ENCODE measurements around the gene C19orf38. TPM values are rescaled to one million over a fixed set of nuclear protein-coding genes. Genes with fewer than 3 reads are reported as not detected.
"Not testable (repeated sequence)": the region's sequence is repeated elsewhere in the genome, so short reads cannot be mapped to it uniquely, and the experiment has no call there.

Gene C19orf38
- total RNA-seq, 1 experiment from 2014 or later = not detected

DNA sequence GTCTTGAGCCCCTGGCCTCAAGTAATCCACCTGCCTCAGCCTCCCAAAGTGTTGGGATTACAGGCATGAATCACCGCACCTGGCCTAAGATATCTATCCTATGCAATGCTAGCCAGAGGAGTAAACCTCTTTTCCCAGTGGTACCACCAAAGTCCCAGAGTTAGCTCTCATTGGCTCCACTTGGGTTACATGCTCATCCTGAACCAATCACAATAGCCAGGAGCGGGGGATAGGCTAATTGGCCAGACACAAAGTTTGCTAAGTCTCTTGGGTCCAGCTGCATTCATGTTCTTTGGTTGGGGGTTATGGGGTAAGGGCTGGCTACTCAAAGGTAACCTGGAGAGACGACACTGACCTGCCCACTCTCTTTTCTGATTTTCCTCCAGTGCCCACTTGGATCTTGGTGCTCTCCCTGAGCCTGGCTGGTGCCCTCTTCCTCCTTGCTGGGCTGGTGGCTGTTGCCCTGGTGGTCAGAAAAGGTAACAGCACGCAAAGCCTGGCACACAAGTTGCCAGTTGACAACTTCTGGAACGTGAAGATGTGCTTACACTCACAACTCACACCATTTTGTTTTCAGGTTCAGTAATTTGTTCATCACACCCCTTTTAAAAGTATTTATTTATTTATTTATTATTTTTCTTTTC is 7.8 kb downstream of the C19orf38 start:
- no CpG with 5 or more reads among the region's 5 CpGs for WGBS (ENCODE audit: extremely low coverage, insufficient read length, low lambda C conversion rate)
- peaks cover 0 to 7% of the 10 kb centered on the region in 2 experiments; a peak in 1 of 4 replicates for H3K4me1 Mint-ChIP-seq
- H3K79me2 ChIP-seq (ENCODE audit: insufficient read depth, low read length) = no peaks in the 10 kb centered on the region
- H3K9me3 Mint-ChIP-seq = no peaks in the 10 kb centered on the region
- no peak overlapping the region for H3K18ac ChIP-seq (ENCODE audit: insufficient read length, low read depth, low read length)
- H3K23me2 ChIP-seq (ENCODE audit: insufficient read length, low read depth, low read length, poor library complexity, severe bottlenecking) = no peaks in the 10 kb centered on the region
- H2AK5ac ChIP-seq (ENCODE audit: insufficient read length, low read length) = no peak overlapping the region
- no peak overlapping the region for H3K9ac ChIP-seq (ENCODE audit: extremely low read depth, insufficient read length, low read length)
- no peak overlapping the region for H2BK15ac ChIP-seq (ENCODE audit: low read depth, low read length)
- H2BK5ac ChIP-seq (ENCODE audit: insufficient read length, low read length) = no peak overlapping the region
- H3K4me3 Mint-ChIP-seq = no peak overlapping the region
- no peak overlapping the region for H3K4me2 ChIP-seq (ENCODE audit: insufficient read depth, insufficient read length, low read length)
- no peak overlapping the region for H2BK12ac ChIP-seq (ENCODE audit: insufficient read length, low read depth, low read length)
- no peaks in the 10 kb centered on the region for H3K79me1 ChIP-seq (ENCODE audit: insufficient read depth, low read depth, low read length, poor library complexity, severe bottlenecking)
- no peaks in the 10 kb centered on the region for H3K27me3 ChIP-seq (ENCODE audit: insufficient read depth, low read length)
- peaks cover 8% of the 10 kb centered on the region for H3K27me3 Mint-ChIP-seq (ENCODE audit: low read depth)
- H3K14ac ChIP-seq (ENCODE audit: insufficient read depth, low read length) = no peak overlapping the region
- no peaks in the 10 kb centered on the region for H4K20me1 ChIP-seq (ENCODE audit: control insufficient read depth, insufficient read depth, insufficient read length)
- no peak overlapping the region for H3K23ac ChIP-seq (ENCODE audit: insufficient read length, low read depth, low read length)
- peak; percentile 77 for DNase-seq
- H2BK20ac ChIP-seq (ENCODE audit: low read depth, low read length, poor library complexity, severe bottlenecking) = no peak overlapping the region
- no peak overlapping the region for H3T11ph ChIP-seq (ENCODE audit: low read length)
- no peak overlapping the region for H4K8ac ChIP-seq (replicated peaks; ENCODE audit: insufficient read length, low read depth, low read length)
- no peak overlapping the region for H3K27ac ChIP-seq (ENCODE audit: insufficient read length, low read depth, low read length)
- no peaks in the 10 kb centered on the region for H3K9me3 ChIP-seq (ENCODE audit: control insufficient read depth, low read depth, low read length)
- H3K56ac ChIP-seq (ENCODE audit: insufficient read length, low read depth, low read length) = no peak overlapping the region
- H2BK120ac ChIP-seq (ENCODE audit: low read depth, low read length, poor library complexity, severe bottlenecking) = no peak overlapping the region
- H3K27ac Mint-ChIP-seq = no peak overlapping the region
- TF ChIP-seq, protein P1, sequence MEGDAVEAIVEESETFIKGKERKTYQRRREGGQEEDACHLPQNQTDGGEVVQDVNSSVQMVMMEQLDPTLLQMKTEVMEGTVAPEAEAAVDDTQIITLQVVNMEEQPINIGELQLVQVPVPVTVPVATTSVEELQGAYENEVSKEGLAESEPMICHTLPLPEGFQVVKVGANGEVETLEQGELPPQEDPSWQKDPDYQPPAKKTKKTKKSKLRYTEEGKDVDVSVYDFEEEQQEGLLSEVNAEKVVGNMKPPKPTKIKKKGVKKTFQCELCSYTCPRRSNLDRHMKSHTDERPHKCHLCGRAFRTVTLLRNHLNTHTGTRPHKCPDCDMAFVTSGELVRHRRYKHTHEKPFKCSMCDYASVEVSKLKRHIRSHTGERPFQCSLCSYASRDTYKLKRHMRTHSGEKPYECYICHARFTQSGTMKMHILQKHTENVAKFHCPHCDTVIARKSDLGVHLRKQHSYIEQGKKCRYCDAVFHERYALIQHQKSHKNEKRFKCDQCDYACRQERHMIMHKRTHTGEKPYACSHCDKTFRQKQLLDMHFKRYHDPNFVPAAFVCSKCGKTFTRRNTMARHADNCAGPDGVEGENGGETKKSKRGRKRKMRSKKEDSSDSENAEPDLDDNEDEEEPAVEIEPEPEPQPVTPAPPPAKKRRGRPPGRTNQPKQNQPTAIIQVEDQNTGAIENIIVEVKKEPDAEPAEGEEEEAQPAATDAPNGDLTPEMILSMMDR (conservative IDR thresholded peaks at IDR 0.05) = peak; percentile 74
- no peak overlapping the region for H3K4ac ChIP-seq (ENCODE audit: low read depth, low read length)
- no peaks in the 10 kb centered on the region for H3K36me3 Mint-ChIP-seq (ENCODE audit: insufficient read depth in 1 of 3, low read depth in 3 of 3)
- H4K91ac ChIP-seq (ENCODE audit: insufficient read length, low read depth, low read length) = no peak overlapping the region
- H2AFZ ChIP-seq (ENCODE audit: low read length) = no peak overlapping the region
- H4K5ac ChIP-seq (ENCODE audit: insufficient read length, low read depth, low read length) = no peak overlapping the region
- no peaks in the 10 kb centered on the region for H3K4me1 ChIP-seq (ENCODE audit: insufficient read depth, low read length)

- H3K9me3 ChIP-seq (ENCODE audit: control insufficient read depth, low read depth, low read length); H2AFZ ChIP-seq (ENCODE audit: low read length); H3K18ac ChIP-seq (ENCODE audit: insufficient read length, low read depth, low read length); H4K5ac ChIP-seq (ENCODE audit: insufficient read length, low read depth, low read length); H2BK20ac ChIP-seq (ENCODE audit: low read depth, low read length, poor library complexity, severe bottlenecking); H3K4me3 Mint-ChIP-seq; H3K4me2 ChIP-seq (ENCODE audit: insufficient read depth, insufficient read length, low read length); H3T11ph ChIP-seq (ENCODE audit: low read length); H3K27me3 Mint-ChIP-seq (ENCODE audit: low read depth); H3K4ac ChIP-seq (ENCODE audit: low read depth, low read length); H3K14ac ChIP-seq (ENCODE audit: insufficient read depth, low read length); H3K27ac ChIP-seq (ENCODE audit: insufficient read length, low read depth, low read length); H3K4me1 Mint-ChIP-seq; H2BK120ac ChIP-seq (ENCODE audit: low read depth, low read length, poor library complexity, severe bottlenecking); H3K79me1 ChIP-seq (ENCODE audit: insufficient read depth, low read depth, low read length, poor library complexity, severe bottlenecking); H2BK5ac ChIP-seq (ENCODE audit: insufficient read length, low read length); H3K4me1 ChIP-seq (ENCODE audit: insufficient read depth, low read length); H3K23ac ChIP-seq (ENCODE audit: insufficient read length, low read depth, low read length); H3K56ac ChIP-seq (ENCODE audit: insufficient read length, low read depth, low read length); H4K8ac ChIP-seq (replicated peaks; ENCODE audit: insufficient read length, low read depth, low read length); H3K79me2 ChIP-seq (ENCODE audit: insufficient read depth, low read length); H2BK15ac ChIP-seq (ENCODE audit: low read depth, low read length); H4K91ac ChIP-seq (ENCODE audit: insufficient read length, low read depth, low read length); H3K27me3 ChIP-seq (ENCODE audit: insufficient read depth, low read length); H3K27ac Mint-ChIP-seq; DNase-seq; H2AK5ac ChIP-seq (ENCODE audit: insufficient read length, low read length); H3K9ac ChIP-seq (ENCODE audit: extremely low read depth, insufficient read length, low read length); H2BK12ac ChIP-seq (ENCODE audit: insufficient read length, low read depth, low read length); H3K23me2 ChIP-seq (ENCODE audit: insufficient read length, low read depth, low read length, poor library complexity, severe bottlenecking); H3K9me3 Mint-ChIP-seq; H3K36me3 Mint-ChIP-seq (ENCODE audit: insufficient read depth in 1 of 3, low read depth in 3 of 3); H4K20me1 ChIP-seq (ENCODE audit: control insufficient read depth, insufficient read depth, insufficient read length): not testable (repeated sequence)
- WGBS (ENCODE audit: extremely low coverage, insufficient read length, low lambda C conversion rate) = no CpG with 5 or more reads among the region's 1 CpG
Measured at GRCh38 chr19:10856899-10857298, 8.7 kb downstream of the C19orf38 start.
